DND-41 (cell line): ENCODE measurements around the gene LCMT2.

ENCODE experiments used
- CTCF ChIP-seq: IDR thresholded peaks from 2 replicates; pipeline ENCODE4 v1.5.1; 2012; ENCODE audit warnings: borderline replicate concordance, low read length, moderate library complexity, mild to moderate bottlenecking; ENCODE audit not compliant: poor library complexity, severe bottlenecking; ENCODE audit errors: extremely low read depth
- EZH2 ChIP-seq: IDR thresholded peaks from 3 replicates; pipeline ENCODE4 v1.6.1; 2012; ENCODE audit warnings: borderline replicate concordance, low read depth, mild to moderate bottlenecking, moderate library complexity, low read length, inconsistent platforms; ENCODE audit not compliant: severe bottlenecking

GRCh38 chr15:43314171-43314570, 16.2 kb downstream of the LCMT2 start:
- TF ChIP-seq CTCF (no peak), EZH2 (no peak)
